Measurements from ENCODE around the gene IKZF4.

Gene IKZF4

GRCh38 chr12:56082967-56083366 lies 62.1 kb downstream of the IKZF4 start:
- no peak for DNase-seq (ENCODE audit: low read depth in 2 of 2)

GRCh38 chr12:56084958-56085543 lies 64.2 kb downstream of the IKZF4 start:
- DNase-seq (ENCODE audit: low read depth in 2 of 2): no peak

GRCh38 chr12:56086096-56086495 lies 65.3 kb downstream of the IKZF4 start:
- no peak for DNase-seq (ENCODE audit: low read depth in 2 of 2)

- no peak for DNase-seq (ENCODE audit: low read depth in 2 of 2)
Measured at GRCh38 chr12:56086608-56087007, 65.8 kb downstream of the IKZF4 start.

GRCh38 chr12:56087220-56087619 lies 66.4 kb downstream of the IKZF4 start:
- DNase-seq (ENCODE audit: low read depth in 2 of 2): no peak

All from stimulated activated CD8-positive, alpha-beta memory T cell treated with anti-CD3 and anti-CD28 coated beads, Interleukin-15, amount 100 ng/mL, for 4 hours (primary cell).